Measurements from ENCODE around the gene ZNF324B.

ZNF324B gene

DNA sequence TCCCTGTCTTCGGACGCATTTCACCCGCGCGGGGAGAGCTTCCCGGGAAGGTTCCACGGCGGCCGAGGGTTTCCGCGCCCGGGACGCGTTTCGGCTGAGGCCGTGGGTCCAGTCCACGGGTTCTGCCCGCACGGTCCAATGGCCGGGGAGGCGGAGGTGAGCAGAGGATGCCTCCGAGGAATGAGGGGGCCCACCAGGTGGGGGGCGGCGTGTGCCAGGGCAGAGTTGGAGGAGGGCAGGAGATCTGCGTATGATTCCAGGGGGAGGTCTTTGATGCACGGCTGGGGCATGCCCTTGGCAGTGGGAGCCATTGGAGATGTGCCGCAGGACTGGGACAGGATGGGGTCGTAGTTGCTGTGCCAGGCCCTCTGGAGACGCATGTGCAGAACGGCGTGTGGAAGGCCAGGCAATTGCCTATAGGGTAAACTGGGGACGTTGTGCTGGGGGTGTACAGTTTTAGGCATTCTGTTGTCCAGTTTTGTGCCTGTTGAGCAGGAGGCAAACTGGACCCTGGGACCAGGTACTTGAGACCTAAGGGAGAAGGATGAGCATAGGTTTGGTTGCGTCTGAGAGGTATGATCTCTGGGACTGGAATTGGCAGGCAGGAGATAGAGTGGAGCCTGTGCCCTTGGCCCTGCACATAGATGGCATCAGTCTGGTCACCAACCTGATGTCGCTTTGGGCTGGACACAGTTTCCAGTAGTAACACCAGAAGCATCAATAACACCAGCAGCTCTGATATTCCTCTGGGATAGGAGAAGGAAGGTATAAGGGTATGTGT lies 42.2 kb upstream of the ZNF324B start:
- H3K4me3 ChIP-seq (ENCODE audit: low read depth, low read length): peak overlapping the region; percentile 82
- TF ChIP-seq, protein P1, sequence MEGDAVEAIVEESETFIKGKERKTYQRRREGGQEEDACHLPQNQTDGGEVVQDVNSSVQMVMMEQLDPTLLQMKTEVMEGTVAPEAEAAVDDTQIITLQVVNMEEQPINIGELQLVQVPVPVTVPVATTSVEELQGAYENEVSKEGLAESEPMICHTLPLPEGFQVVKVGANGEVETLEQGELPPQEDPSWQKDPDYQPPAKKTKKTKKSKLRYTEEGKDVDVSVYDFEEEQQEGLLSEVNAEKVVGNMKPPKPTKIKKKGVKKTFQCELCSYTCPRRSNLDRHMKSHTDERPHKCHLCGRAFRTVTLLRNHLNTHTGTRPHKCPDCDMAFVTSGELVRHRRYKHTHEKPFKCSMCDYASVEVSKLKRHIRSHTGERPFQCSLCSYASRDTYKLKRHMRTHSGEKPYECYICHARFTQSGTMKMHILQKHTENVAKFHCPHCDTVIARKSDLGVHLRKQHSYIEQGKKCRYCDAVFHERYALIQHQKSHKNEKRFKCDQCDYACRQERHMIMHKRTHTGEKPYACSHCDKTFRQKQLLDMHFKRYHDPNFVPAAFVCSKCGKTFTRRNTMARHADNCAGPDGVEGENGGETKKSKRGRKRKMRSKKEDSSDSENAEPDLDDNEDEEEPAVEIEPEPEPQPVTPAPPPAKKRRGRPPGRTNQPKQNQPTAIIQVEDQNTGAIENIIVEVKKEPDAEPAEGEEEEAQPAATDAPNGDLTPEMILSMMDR (IDR thresholded peaks at IDR 0.05; ENCODE audit: low read depth, low read length): no peak

DNA sequence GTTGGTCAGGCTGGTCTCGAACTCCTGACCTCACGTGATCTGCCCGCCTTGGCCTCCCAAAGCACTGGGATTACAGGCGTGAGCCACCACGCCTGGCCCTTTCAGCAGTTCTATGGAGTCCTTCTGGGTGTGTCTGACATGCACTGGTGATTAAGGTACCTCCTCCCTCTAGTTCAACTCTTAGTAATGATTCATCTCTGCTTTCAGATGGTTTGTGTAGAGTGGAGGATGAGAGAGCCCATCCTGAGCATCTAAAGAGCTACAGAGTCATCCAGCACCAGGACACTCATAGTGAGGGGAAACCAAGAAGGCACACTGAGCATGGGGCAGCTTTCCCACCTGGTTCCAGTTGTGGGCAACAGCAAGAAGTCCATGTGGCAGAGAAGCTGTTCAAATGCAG lies 34.8 kb upstream of the ZNF324B start:
- H3K4me3 ChIP-seq (ENCODE audit: low read depth, low read length): no peak overlapping the region
- TF ChIP-seq, protein P1 (IDR thresholded peaks at IDR 0.05; ENCODE audit: low read depth, low read length): no peak

DNA sequence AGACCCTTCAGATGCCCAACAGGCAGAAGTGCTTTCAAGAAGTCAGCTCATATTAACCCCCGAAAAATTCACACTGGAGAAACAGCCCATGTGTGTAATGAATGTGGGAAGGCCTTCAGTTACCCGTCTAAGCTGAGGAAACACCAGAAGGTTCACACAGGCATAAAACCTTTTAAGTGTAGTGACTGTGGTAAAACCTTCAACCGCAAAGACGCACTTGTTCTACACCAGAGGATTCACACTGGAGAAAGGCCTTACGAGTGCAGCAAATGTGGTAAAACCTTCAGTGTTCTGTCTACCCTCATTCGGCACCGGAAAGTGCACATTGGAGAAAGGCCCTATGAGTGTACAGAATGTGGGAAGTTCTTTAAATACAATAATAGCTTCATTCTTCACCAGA lies 34.4 kb upstream of the ZNF324B start:
- TF ChIP-seq, protein P1 (IDR thresholded peaks at IDR 0.05; ENCODE audit: low read depth, low read length): no peak
- no peak overlapping the region for H3K4me3 ChIP-seq (ENCODE audit: low read depth, low read length)

DNA sequence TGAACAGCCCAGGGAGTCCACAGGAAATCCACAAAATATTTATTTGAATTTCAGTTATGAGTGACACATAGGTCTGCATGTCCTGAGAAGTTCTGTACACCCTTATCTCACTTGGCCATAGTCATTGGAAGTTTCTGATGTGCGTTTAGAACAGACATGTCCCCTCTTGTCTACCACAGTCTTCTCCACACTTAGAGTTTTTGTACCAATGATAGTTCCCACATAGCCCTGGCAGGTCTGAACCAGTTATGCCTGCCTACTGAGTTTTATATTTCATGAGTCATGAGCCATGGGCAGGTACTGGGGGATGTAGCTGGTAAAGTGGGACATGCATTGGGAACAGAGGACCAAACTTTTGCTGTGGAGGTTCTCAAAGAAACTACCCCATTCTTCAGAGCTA lies 22.8 kb upstream of the ZNF324B start:
- TF ChIP-seq, protein P1 (IDR thresholded peaks at IDR 0.05; ENCODE audit: low read depth, low read length): no peak
- no peak overlapping the region for H3K4me3 ChIP-seq (ENCODE audit: low read depth, low read length)

DNA sequence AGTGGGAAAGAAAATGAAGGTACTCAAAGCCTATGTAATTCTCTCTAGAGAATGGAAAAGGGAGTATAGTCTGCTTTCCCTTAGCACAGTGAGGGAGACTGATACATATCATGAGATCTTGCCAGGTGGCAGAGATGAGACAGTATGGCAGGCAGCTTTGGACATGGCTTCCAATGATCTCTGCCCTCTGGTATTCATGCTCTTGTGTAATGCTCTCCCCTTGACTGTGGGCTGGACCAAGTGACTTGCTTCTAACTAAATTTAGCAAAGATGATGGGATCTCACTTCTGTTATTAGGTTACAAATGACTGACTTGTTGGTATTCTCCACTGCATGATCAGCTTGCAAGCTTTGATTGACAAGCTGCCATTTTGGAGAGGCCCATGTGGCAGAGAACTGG lies 21.7 kb upstream of the ZNF324B start:
- TF ChIP-seq, protein P1 (IDR thresholded peaks at IDR 0.05; ENCODE audit: low read depth, low read length): no peak

DNA sequence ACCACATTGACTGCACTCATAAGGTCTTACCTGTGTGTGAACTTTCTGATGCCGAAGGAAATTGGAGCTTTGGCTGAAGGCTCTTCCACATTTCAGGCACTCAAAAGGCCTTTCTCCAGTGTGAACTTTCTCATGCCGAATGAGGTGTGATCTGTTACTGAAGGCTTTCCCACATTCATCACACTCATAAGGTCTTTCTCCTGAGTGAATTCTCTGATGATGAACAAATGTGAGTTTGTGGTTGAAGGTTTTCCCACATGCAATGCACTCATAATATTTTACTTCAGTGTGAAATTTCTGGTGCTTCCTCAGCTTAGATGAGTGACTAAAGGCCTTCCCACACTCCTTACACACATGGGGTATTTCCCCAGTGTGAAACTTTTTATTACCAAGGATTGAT lies 17.2 kb upstream of the ZNF324B start:
- TF ChIP-seq, protein P1 (IDR thresholded peaks at IDR 0.05; ENCODE audit: low read depth, low read length): no peak
- no peak overlapping the region for H3K4me3 ChIP-seq (ENCODE audit: low read depth, low read length)

More for the DNA sequence above, 21.7 kb upstream of the ZNF324B start:
- H3K4me3 ChIP-seq (ENCODE audit: low read depth, low read length): no peak overlapping the region

Data from WI38 (cell line).